GM06990 (cell line): Measurements from ENCODE around the gene RBM4.

Source experiments
- DNase-seq: peaks from one replicate; pipeline ENCODE4 v3.0.0-alpha.2; 2011; ENCODE audit not compliant: insufficient read length; ENCODE audit errors: extremely low read depth
- H3K27me3 ChIP-seq: replicated peaks from 2 replicates; pipeline ENCODE4 v1.6.0; 2011; ENCODE audit warnings: low read length; ENCODE audit not compliant: control insufficient read depth, insufficient read depth
- H3K36me3 ChIP-seq: 2 replicates; pipeline ENCODE4 v1.5.1; 2011; ENCODE audit warnings: low read length; ENCODE audit not compliant: control insufficient read depth, insufficient read depth
- H3K4me3 ChIP-seq: replicated peaks from 2 replicates; pipeline ENCODE4 v1.5.1; 2011; ENCODE audit warnings: low read depth, mild to moderate bottlenecking, control low read depth, low read length
- CTCF ChIP-seq: IDR thresholded peaks from 2 replicates; pipeline ENCODE4 v1.5.1; 2011; ENCODE audit warnings: low read length, control low read depth, mild to moderate bottlenecking, inconsistent platforms; ENCODE audit not compliant: insufficient read depth, poor library complexity, severe bottlenecking

The RBM4 gene

GRCh38 chr11:66612458-66612857 is 26.0 kb upstream of the RBM4 start:
- Histone ChIP-seq H3K27me3 (no peaks in the 10 kb centered on the region), H3K4me3 (no peak overlapping the region), H3K36me3 (no peaks in the 10 kb centered on the region)
- DNase-seq: no peak
- no peak for TF ChIP-seq CTCF

- DNase-seq: no peak
- Histone ChIP-seq H3K36me3 (no peaks in the 10 kb centered on the region), H3K4me3 (no peak overlapping the region), H3K27me3 (no peaks in the 10 kb centered on the region)
- TF ChIP-seq CTCF: no peak
These were observed 24.4 kb upstream of the RBM4 start for GRCh38 chr11:66614073-66614472.

DNA sequence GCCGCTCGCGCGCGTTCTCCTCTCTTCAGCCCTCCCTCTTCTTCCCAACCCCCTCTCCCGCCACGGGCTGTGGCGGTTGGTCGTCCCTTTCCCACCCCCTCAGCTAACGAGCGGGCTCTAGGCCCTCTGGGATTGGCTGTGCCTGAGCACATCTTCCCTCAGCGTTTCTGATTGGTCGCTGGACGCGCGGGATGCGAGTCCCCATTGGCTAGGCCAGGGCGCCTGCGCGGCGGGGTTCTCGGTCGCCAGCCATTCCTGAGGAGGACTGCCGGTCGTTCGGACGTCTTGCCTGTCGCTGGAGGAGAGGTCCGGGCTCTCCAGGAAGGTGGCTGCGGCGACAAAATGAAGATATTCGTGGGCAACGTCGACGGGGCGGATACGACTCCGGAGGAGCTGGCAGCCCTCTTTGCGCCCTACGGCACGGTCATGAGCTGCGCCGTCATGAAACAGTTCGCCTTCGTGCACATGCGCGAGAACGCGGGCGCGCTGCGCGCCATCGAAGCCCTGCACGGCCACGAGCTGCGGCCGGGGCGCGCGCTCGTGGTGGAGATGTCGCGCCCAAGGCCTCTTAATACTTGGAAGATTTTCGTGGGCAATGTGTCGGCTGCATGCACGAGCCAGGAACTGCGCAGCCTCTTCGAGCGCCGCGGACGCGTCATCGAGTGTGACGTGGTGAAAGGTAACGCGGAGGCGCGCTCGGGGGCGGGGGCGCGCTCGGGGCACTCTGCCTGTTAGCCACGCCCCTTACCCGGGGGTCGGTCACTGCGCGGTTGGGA is 21.9 kb upstream of the RBM4 start, which contains the start of gene RBM14:
Gene RBM14 (plus strand): TSS at position 252 of the 776 bp plus-strand sequence. CDS start 91 bp downstream, at position 343.
- Histone ChIP-seq H3K36me3 (peaks cover 1% of the 10 kb centered on the region; the same call in 1 of the 2 replicates), H3K4me3 (peak within 1 kb of the TSS; percentile 97), H3K27me3 (no peaks in the 10 kb centered on the region)
- peak; percentile 99 for DNase-seq
- TF ChIP-seq CTCF: no peak

DNA sequence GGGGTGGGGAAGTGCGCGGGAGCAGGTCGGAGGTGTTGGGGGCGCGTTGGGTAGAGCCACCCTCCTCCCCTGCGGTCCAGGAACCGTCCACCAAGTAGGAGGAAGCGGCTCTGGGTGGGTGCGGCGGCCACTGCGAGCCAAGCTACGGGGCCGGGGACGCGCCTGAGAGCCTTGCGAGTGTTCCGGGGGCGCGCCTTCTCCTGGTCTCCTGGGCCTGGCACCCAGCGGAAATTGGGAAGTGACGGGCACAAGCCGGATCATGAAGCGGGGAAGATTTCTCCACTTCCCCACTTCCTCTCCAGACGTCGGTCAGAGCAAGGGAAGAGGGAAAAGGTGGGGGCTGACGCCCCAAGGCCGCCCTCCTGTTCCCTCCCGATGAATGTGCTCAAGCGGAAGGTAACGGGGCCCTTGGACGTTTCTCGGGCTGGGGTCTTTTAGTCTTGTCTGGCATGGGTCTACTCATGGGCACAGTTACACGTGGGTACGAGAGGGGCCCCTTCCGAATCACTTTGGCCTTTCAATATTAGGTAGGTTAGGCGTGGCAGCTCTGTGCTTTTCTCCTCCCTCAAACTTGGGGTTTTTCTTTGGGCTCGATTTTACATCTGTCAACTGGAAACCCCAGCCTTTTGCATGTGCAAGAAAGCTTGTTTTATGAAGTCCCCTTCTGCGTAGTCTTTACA is 21.2 kb upstream of the RBM4 start:
- H3K27me3 ChIP-seq: no peaks in the 10 kb centered on the region
- peaks cover 1% of the 10 kb centered on the region; the same call in 1 of the 2 replicates for H3K36me3 ChIP-seq
- no peak for DNase-seq
- TF ChIP-seq CTCF: no peak
- H3K4me3 ChIP-seq: peak overlapping the region; percentile 97

DNA sequence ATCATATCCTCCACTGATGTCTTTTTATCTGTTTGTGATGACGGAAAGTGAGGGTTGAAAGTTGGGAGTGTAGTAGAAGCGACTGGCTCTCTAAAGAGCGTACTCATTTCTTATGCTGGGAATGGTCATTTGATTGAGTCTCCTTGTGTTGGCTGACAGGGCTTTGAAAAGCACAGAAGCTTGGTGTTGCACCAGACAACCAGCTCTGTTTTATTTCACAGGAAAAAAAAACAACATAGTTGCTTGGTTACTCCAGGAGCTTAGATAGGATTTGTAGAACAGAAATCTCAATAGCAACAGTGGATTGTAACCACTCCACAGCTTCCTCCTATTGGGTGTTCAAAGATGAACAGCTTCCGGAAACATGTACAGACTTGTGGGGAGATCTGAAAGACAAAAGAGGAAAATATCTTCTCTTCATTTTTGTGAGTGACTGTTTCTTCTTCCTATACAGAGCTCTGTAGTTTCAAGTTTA is 19.4 kb upstream of the RBM4 start:
- Histone ChIP-seq H3K36me3 (peaks cover 11% of the 10 kb centered on the region), H3K4me3 (peak overlapping the region; percentile 97), H3K27me3 (no peaks in the 10 kb centered on the region)
- no peak for DNase-seq
- no peak for TF ChIP-seq CTCF
